Measurements from ENCODE around the gene BCHE.

GRCh38 chr3:165744025-165744424 is 93.2 kb downstream of the BCHE start:
- no peak for TF ChIP-seq POLR2A (IDR thresholded peaks at IDR 0.05)
- TF ChIP-seq, protein P1, sequence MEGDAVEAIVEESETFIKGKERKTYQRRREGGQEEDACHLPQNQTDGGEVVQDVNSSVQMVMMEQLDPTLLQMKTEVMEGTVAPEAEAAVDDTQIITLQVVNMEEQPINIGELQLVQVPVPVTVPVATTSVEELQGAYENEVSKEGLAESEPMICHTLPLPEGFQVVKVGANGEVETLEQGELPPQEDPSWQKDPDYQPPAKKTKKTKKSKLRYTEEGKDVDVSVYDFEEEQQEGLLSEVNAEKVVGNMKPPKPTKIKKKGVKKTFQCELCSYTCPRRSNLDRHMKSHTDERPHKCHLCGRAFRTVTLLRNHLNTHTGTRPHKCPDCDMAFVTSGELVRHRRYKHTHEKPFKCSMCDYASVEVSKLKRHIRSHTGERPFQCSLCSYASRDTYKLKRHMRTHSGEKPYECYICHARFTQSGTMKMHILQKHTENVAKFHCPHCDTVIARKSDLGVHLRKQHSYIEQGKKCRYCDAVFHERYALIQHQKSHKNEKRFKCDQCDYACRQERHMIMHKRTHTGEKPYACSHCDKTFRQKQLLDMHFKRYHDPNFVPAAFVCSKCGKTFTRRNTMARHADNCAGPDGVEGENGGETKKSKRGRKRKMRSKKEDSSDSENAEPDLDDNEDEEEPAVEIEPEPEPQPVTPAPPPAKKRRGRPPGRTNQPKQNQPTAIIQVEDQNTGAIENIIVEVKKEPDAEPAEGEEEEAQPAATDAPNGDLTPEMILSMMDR (IDR thresholded peaks at IDR 0.05) = no peak
